Loucy (cell line): ENCODE measurements around the gene ZFYVE1.

Source experiments
- H2AFZ ChIP-seq: fragments of 200-600 bp; sonication (generic); 2 replicates; pipeline ENCODE4 v1.6.0; 2016; ENCODE audit warnings: antibody characterized with exemption, mild to moderate bottlenecking, low read length, moderate library complexity
- H3F3A ChIP-seq: fragments of 200-600 bp; 2 replicates; pipeline ENCODE4 v1.6.0; 2016; ENCODE audit warnings: antibody characterized with exemption, low read depth, mild to moderate bottlenecking
- H3K27me3 ChIP-seq: fragments of 200-600 bp; sonication (generic); 2 replicates; pipeline ENCODE4 v1.6.1; 2014; ENCODE audit warnings: low read length, mild to moderate bottlenecking; ENCODE audit not compliant: insufficient read depth, poor library complexity, severe bottlenecking
- H3K36me3 ChIP-seq: fragments of 200-600 bp; sonication (generic); 2 replicates; pipeline ENCODE4 v1.6.1; 2016; ENCODE audit warnings: low read length; ENCODE audit not compliant: insufficient read depth
- H3K4me1 ChIP-seq: fragments of 200-600 bp; sonication (generic); 2 replicates; pipeline ENCODE4 v1.5.1; 2014; ENCODE audit warnings: low read length, mild to moderate bottlenecking; ENCODE audit not compliant: insufficient read depth, poor library complexity, severe bottlenecking
- H3K4me2 ChIP-seq: fragments of 200-600 bp; sonication (generic); 2 replicates; pipeline ENCODE4 v1.6.0; 2014; ENCODE audit warnings: antibody characterized with exemption, low read length, low read depth, mild to moderate bottlenecking; ENCODE audit not compliant: poor library complexity, severe bottlenecking
- H3K4me3 ChIP-seq: fragments of 200-600 bp; sonication (generic); 2 replicates; pipeline ENCODE4 v1.5.1; 2014; ENCODE audit warnings: low read length, mild to moderate bottlenecking, mixed read lengths; ENCODE audit not compliant: poor library complexity, severe bottlenecking
- H3K79me2 ChIP-seq: fragments of 200-600 bp; sonication (generic); 2 replicates; pipeline ENCODE4 v1.6.1; 2014; ENCODE audit warnings: low read length; ENCODE audit not compliant: insufficient read depth
- H3K9ac ChIP-seq: fragments of 200-600 bp; sonication (generic); 2 replicates; pipeline ENCODE4 v1.6.0; 2014; ENCODE audit warnings: mild to moderate bottlenecking, low read depth, low read length, moderate library complexity; ENCODE audit not compliant: poor library complexity, severe bottlenecking
- H3K9me2 ChIP-seq: fragments of 200-600 bp; sonication (generic); replicated peaks from 2 replicates; pipeline ENCODE4 v1.6.1; 2016; ENCODE audit warnings: low read depth, low read length, mixed read lengths
- H3K9me3 ChIP-seq: fragments of 200-600 bp; sonication (generic); 2 replicates; pipeline ENCODE4 v1.6.1; 2014; ENCODE audit warnings: mild to moderate bottlenecking, antibody characterized with exemption, low read length, low read depth; ENCODE audit not compliant: insufficient read depth
- H4K20me1 ChIP-seq: fragments of 200-600 bp; sonication (generic); 2 replicates; pipeline ENCODE4 v1.6.0; 2014; ENCODE audit warnings: antibody characterized with exemption, low read length, mild to moderate bottlenecking; ENCODE audit not compliant: insufficient read depth, poor library complexity, severe bottlenecking
- CTCF ChIP-seq: fragments of 200-600 bp; sonication (generic); conservative IDR thresholded peaks from 2 replicates; pipeline ENCODE4 v1.5.1; 2014; ENCODE audit warnings: mild to moderate bottlenecking, antibody characterized with exemption, low read length
- EZH2phosphoT487 ChIP-seq: fragments of 200-600 bp; IDR thresholded peaks from 2 replicates; pipeline ENCODE4 v1.6.1; 2018; ENCODE audit warnings: antibody characterized with exemption, mild to moderate bottlenecking, moderate library complexity, borderline replicate concordance

The ZFYVE1 gene

GRCh38 chr14:72970824-72971434 lies 56.0 kb downstream of the ZFYVE1 start:
- Histone ChIP-seq H3K36me3 (peaks cover 71% of the 10 kb centered on the region; the same call in 1 of the 2 replicates), H3K4me2 (no peak overlapping the region), H2AFZ (no peak overlapping the region), H3K9me2 (no peaks in the 10 kb centered on the region), H3K27me3 (no peaks in the 10 kb centered on the region), H3F3A (no peaks in the 10 kb centered on the region), H4K20me1 (no peaks in the 10 kb centered on the region), H3K9ac (no peak overlapping the region), H3K79me2 (no peaks in the 10 kb centered on the region), H3K9me3 (no peaks in the 10 kb centered on the region), H3K4me3 (no peak overlapping the region), H3K4me1 (no peaks in the 10 kb centered on the region)
- TF ChIP-seq CTCF (no peak), EZH2phosphoT487 (no peak)

GRCh38 chr14:72970058-72970630 lies 56.8 kb downstream of the ZFYVE1 start:
- peaks cover 63% of the 10 kb centered on the region; the same call in 1 of the 2 replicates for H3K36me3 ChIP-seq
- H3K9me3 ChIP-seq = no peaks in the 10 kb centered on the region
- H3K79me2 ChIP-seq = no peaks in the 10 kb centered on the region
- no peak overlapping the region for H3K4me3 ChIP-seq
- no peak for TF ChIP-seq CTCF
- TF ChIP-seq EZH2phosphoT487 = no peak
- no peaks in the 10 kb centered on the region for H3K4me1 ChIP-seq
- no peaks in the 10 kb centered on the region for H4K20me1 ChIP-seq
- no peak overlapping the region for H3K4me2 ChIP-seq
- H3K9ac ChIP-seq = no peak overlapping the region
- H3K9me2 ChIP-seq = no peaks in the 10 kb centered on the region
- no peaks in the 10 kb centered on the region for H3F3A ChIP-seq
- H3K27me3 ChIP-seq = no peaks in the 10 kb centered on the region
- H2AFZ ChIP-seq = no peak overlapping the region

GRCh38 chr14:72968316-72968715 lies 58.6 kb downstream of the ZFYVE1 start:
- TF ChIP-seq EZH2phosphoT487 (no peak), CTCF (no peak)
- H3K9me2 ChIP-seq = no peaks in the 10 kb centered on the region
- H3K4me3 ChIP-seq = no peak overlapping the region
- no peaks in the 10 kb centered on the region for H3K79me2 ChIP-seq
- no peak overlapping the region for H2AFZ ChIP-seq
- no peak overlapping the region for H3K4me2 ChIP-seq
- H3F3A ChIP-seq = no peaks in the 10 kb centered on the region
- no peaks in the 10 kb centered on the region for H3K27me3 ChIP-seq
- no peak overlapping the region for H3K9ac ChIP-seq
- H4K20me1 ChIP-seq = no peaks in the 10 kb centered on the region
- H3K9me3 ChIP-seq = no peaks in the 10 kb centered on the region
- peaks cover 45% of the 10 kb centered on the region; the same call in 1 of the 2 replicates for H3K36me3 ChIP-seq
- no peaks in the 10 kb centered on the region for H3K4me1 ChIP-seq
